Mesendoderm (in vitro differentiated cells): ENCODE data around the gene MAEA.

ENCODE experiments used
- DNase-seq: peaks from one replicate; pipeline ENCODE4 v3.0.0; 2013
- H2AK5ac ChIP-seq: 2 replicates; pipeline ENCODE4 v1.6.1; 2013; ENCODE audit warnings: low read length, inconsistent platforms
- H2BK120ac ChIP-seq: 2 replicates; pipeline ENCODE4 v1.6.1; 2013; ENCODE audit warnings: low read depth, mild to moderate bottlenecking, low read length, moderate library complexity, mixed read lengths
- H2BK15ac ChIP-seq: replicated peaks from 2 replicates; pipeline ENCODE4 v1.6.1; 2013; ENCODE audit warnings: low read depth, mild to moderate bottlenecking, moderate library complexity
- H2BK5ac ChIP-seq: 2 replicates; pipeline ENCODE4 v1.6.1; 2013; ENCODE audit warnings: low read length, inconsistent platforms
- H3K18ac ChIP-seq: 2 replicates; pipeline ENCODE4 v1.6.1; 2013; ENCODE audit warnings: mild to moderate bottlenecking, low read length, mixed read lengths
- H3K23ac ChIP-seq: one replicate; pipeline ENCODE4 v1.6.1; 2013; ENCODE audit warnings: low read length
- H3K27ac ChIP-seq: 2 replicates; pipeline ENCODE4 v1.5.1; 2013; ENCODE audit warnings: low read depth, mild to moderate bottlenecking, inconsistent platforms, low read length, moderate library complexity
- H3K27me3 ChIP-seq: 2 replicates; pipeline ENCODE4 v1.6.1; 2013; ENCODE audit warnings: low read length, control low read depth, mild to moderate bottlenecking, inconsistent platforms; ENCODE audit not compliant: insufficient read depth, poor library complexity
- H3K36me3 ChIP-seq: 2 replicates; pipeline ENCODE4 v1.6.1; 2013; ENCODE audit warnings: low read length, inconsistent platforms; ENCODE audit not compliant: control insufficient read depth, insufficient read depth
- H3K4ac ChIP-seq: one replicate; pipeline ENCODE4 v1.6.1; 2013; ENCODE audit warnings: low read depth, mild to moderate bottlenecking, low read length, moderate library complexity
- H3K4me1 ChIP-seq: 2 replicates; pipeline ENCODE4 v1.6.1; 2013; ENCODE audit warnings: low read depth, low read length, inconsistent platforms; ENCODE audit not compliant: control insufficient read depth
- H3K4me2 ChIP-seq: 2 replicates; pipeline ENCODE4 v1.6.1; 2013; ENCODE audit warnings: low read length
- H3K4me3 ChIP-seq: 2 replicates; pipeline ENCODE4 v1.5.1; 2013; ENCODE audit warnings: mild to moderate bottlenecking, low read length
- H3K56ac ChIP-seq: one replicate; pipeline ENCODE4 v1.6.1; 2013; ENCODE audit warnings: low read length
- H3K79me1 ChIP-seq: 2 replicates; pipeline ENCODE4 v1.6.1; 2013; ENCODE audit warnings: low read length, inconsistent platforms
- H3K79me2 ChIP-seq: 2 replicates; pipeline ENCODE4 v1.6.1; 2013; ENCODE audit warnings: mild to moderate bottlenecking, low read length; ENCODE audit not compliant: control insufficient read depth, insufficient read depth
- H3K9ac ChIP-seq: 2 replicates; pipeline ENCODE4 v1.6.1; 2013; ENCODE audit warnings: low read length, inconsistent platforms
- H4K5ac ChIP-seq: one replicate; pipeline ENCODE4 v1.6.1; 2013; ENCODE audit warnings: low read length
- H4K8ac ChIP-seq: one replicate; pipeline ENCODE4 v1.6.1; 2013; ENCODE audit warnings: low read depth, mild to moderate bottlenecking, control low read depth, low read length, moderate library complexity
- WGBS: extraction: QIAGEN DNeasy Blood & Tissue Kit; methylation state at CpG from one replicate; pipeline ENCODE4 v1.1.7; 2013; ENCODE audit warnings: low lambda C conversion rate, missing lambda C conversion rate; ENCODE audit not compliant: insufficient coverage; ENCODE audit errors: extremely low coverage; 5-methylcytosine and 5-hydroxymethylcytosine counted together

The MAEA gene

DNA sequence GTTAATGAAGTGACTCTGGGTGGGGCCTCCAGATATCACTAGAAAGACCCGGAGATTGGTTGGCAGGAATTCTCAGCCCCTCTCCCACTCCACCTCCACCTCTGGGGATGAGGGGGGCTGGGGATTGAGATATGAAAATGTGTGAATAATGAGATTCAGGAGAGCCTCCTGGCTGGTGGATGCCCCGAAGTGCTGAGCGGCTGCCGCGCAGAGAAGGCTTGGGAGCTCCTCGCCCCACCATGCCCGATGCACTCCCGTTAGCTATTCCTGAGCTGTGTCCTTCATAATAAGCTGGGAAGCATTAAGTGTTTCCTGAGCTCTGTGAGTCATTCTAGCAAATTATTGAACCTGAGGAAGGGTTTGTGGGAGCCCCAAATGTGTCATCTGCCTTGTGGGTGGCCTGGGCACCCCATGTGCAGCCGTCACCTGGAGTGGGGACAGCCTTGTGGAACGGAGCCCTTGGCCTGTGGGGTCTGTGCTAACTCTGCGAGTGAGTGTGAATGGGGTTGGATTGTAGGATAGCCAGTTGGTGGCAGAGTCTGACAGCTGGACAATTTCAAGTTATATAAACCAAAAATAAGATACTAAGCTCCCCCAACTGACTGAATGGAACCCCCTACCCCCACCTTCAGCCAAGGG lies 4.4 kb upstream of the MAEA start:
- Histone ChIP-seq H3K23ac (no peak overlapping the region), H3K9ac (no peak overlapping the region), H3K27me3 (no peaks in the 10 kb centered on the region), H3K4me3 (no peak overlapping the region), H3K79me2 (peaks cover 5% of the 10 kb centered on the region), H2BK15ac (no peak overlapping the region), H4K8ac (no peak overlapping the region), H4K5ac (no peak overlapping the region), H3K4me2 (no peak overlapping the region), H3K27ac (no peak overlapping the region), H2BK5ac (no peak overlapping the region), H3K4ac (no peak overlapping the region), H2BK120ac (no peak overlapping the region), H3K4me1 (no peaks in the 10 kb centered on the region), H3K18ac (no peak overlapping the region), H3K56ac (no peak overlapping the region), H3K79me1 (no peaks in the 10 kb centered on the region), H3K36me3 (no peaks in the 10 kb centered on the region), H2AK5ac (no peak overlapping the region)
- no CpG with 5 or more reads among the region's 11 CpGs for WGBS
- DNase-seq = no peak

GRCh38 chr4:1285790-1286553 lies 3.7 kb upstream of the MAEA start:
- WGBS = no CpG with 5 or more reads among the region's 21 CpGs
- H3K23ac ChIP-seq = no peak overlapping the region
- no peak overlapping the region for H3K4me3 ChIP-seq
- H3K18ac ChIP-seq = no peak overlapping the region
- no peak overlapping the region for H4K8ac ChIP-seq
- DNase-seq = peak; percentile 60
- no peaks in the 10 kb centered on the region for H3K36me3 ChIP-seq
- H3K27me3 ChIP-seq = no peaks in the 10 kb centered on the region
- H3K27ac ChIP-seq = no peak overlapping the region
- H3K56ac ChIP-seq = no peak overlapping the region
- H2BK120ac ChIP-seq = no peak overlapping the region
- peaks cover 2% of the 10 kb centered on the region for H3K79me1 ChIP-seq
- peaks cover 4% of the 10 kb centered on the region for H3K4me1 ChIP-seq
- peaks cover 12% of the 10 kb centered on the region for H3K79me2 ChIP-seq
- H2AK5ac ChIP-seq = no peak overlapping the region
- no peak overlapping the region for H3K9ac ChIP-seq
- no peak overlapping the region for H2BK15ac ChIP-seq
- H2BK5ac ChIP-seq = no peak overlapping the region
- no peak overlapping the region for H4K5ac ChIP-seq
- no peak overlapping the region for H3K4ac ChIP-seq
- no peak overlapping the region for H3K4me2 ChIP-seq

GRCh38 chr4:1288786-1289185 lies 905 bp upstream of the MAEA start:
- Histone ChIP-seq H3K27ac (no peak overlapping the region), H2BK120ac (no peak overlapping the region), H4K5ac (peak overlapping the region; percentile 87), H3K23ac (no peak overlapping the region), H3K4me3 (no peak overlapping the region), H2AK5ac (no peak overlapping the region), H2BK15ac (no peak overlapping the region), H3K36me3 (no peaks in the 10 kb centered on the region), H3K79me1 (peaks cover 12% of the 10 kb centered on the region), H3K4me2 (peak overlapping the region; percentile 96), H3K27me3 (no peaks in the 10 kb centered on the region), H3K9ac (peak overlapping the region; percentile 96), H3K4ac (no peak overlapping the region), H2BK5ac (no peak overlapping the region), H3K4me1 (peaks cover 4% of the 10 kb centered on the region), H3K79me2 (peaks cover 39% of the 10 kb centered on the region), H3K56ac (peak overlapping the region; percentile 97), H4K8ac (no peak overlapping the region), H3K18ac (no peak overlapping the region)
- WGBS = no CpG with 5 or more reads among the region's 7 CpGs
- DNase-seq = no peak

GRCh38 chr4:1290165-1290977 lies 680 bp downstream of the MAEA start:
- no peak overlapping the region for H4K5ac ChIP-seq
- H3K4me2 ChIP-seq = peak overlapping the region; percentile 100
- peak overlapping the region; percentile 82 for H3K18ac ChIP-seq
- DNase-seq = peak; percentile 52
- no peak overlapping the region for H2BK120ac ChIP-seq
- no peaks in the 10 kb centered on the region for H3K36me3 ChIP-seq
- H3K79me1 ChIP-seq = peaks cover 15% of the 10 kb centered on the region
- H3K56ac ChIP-seq = peak overlapping the region; percentile 97
- H3K4ac ChIP-seq = peak overlapping the region; percentile 66
- no peak overlapping the region for H2BK5ac ChIP-seq
- no peak overlapping the region for H2AK5ac ChIP-seq
- H3K23ac ChIP-seq = peak overlapping the region; percentile 97
- peak overlapping the region; percentile 95 for H3K4me3 ChIP-seq
- H3K9ac ChIP-seq = peak overlapping the region; percentile 90
- no peaks in the 10 kb centered on the region for H3K27me3 ChIP-seq
- no peak overlapping the region for H3K27ac ChIP-seq
- peaks cover 54% of the 10 kb centered on the region for H3K79me2 ChIP-seq
- H3K4me1 ChIP-seq = peaks cover 4% of the 10 kb centered on the region
- WGBS = no CpG with 5 or more reads among the region's 47 CpGs
- no peak overlapping the region for H4K8ac ChIP-seq
- H2BK15ac ChIP-seq = no peak overlapping the region

- H4K5ac ChIP-seq = no peak overlapping the region
- H3K4me3 ChIP-seq = peak overlapping the region; percentile 95
- no peaks in the 10 kb centered on the region for H3K36me3 ChIP-seq
- no peak overlapping the region for H4K8ac ChIP-seq
- no peak overlapping the region for H2BK15ac ChIP-seq
- DNase-seq = no peak
- no peak overlapping the region for H3K23ac ChIP-seq
- H3K79me1 ChIP-seq = peaks cover 15% of the 10 kb centered on the region
- no peak overlapping the region for H2BK120ac ChIP-seq
- H3K27ac ChIP-seq = no peak overlapping the region
- H3K18ac ChIP-seq = no peak overlapping the region
- no peaks in the 10 kb centered on the region for H3K27me3 ChIP-seq
- no peak overlapping the region for H3K4ac ChIP-seq
- peak overlapping the region; percentile 100 for H3K4me2 ChIP-seq
- no peak overlapping the region for H2BK5ac ChIP-seq
- WGBS = no CpG with 5 or more reads among the region's 9 CpGs
- H3K56ac ChIP-seq = peak overlapping the region; percentile 97
- peaks cover 57% of the 10 kb centered on the region for H3K79me2 ChIP-seq
- no peak overlapping the region for H2AK5ac ChIP-seq
- H3K4me1 ChIP-seq = peaks cover 4% of the 10 kb centered on the region
- H3K9ac ChIP-seq = peak overlapping the region; percentile 90
Observed at GRCh38 chr4:1291091-1291490, 1.4 kb downstream of the MAEA start.
